Right lobe of liver (tissue), 6 donors: ENCODE results near the gene RGS10. TPM values are rescaled to one million over a fixed set of nuclear protein-coding genes. Genes with fewer than 3 reads are reported as not detected.

Experiments
- ATAC-seq, 4 donors: fragments of 200-7000 bp; cut with Tn5 transposase; one replicate each; pipeline ENCODE4 v1.9.1; 2020; ENCODE audit warnings: mild to moderate bottlenecking in 4 of 4, moderate library complexity in 4 of 4
- DNase-seq, 3 donors: peaks; one replicate each; pipeline ENCODE4 v3.0.0-alpha.2; 2020
- H3K27ac ChIP-seq, 3 donors: fragments of 200-600 bp; one replicate each; pipeline ENCODE4 v1.8.0; 2022
- H3K27me3 ChIP-seq, 2 donors: fragments of 200-600 bp; one replicate each; pipeline ENCODE4 v1.8.0; 2022
- H3K36me3 ChIP-seq, 4 donors: fragments of 200-600 bp; sonication (generic) in 1 of 4; one replicate each; pipeline versions ENCODE4 v1.5.1 to v1.8.0; 2017 to 2022; ENCODE audit warnings: control low read depth in 1 of 4
- H3K4me1 ChIP-seq, 4 donors: fragments of 200-600 bp; sonication (generic) in 1 of 4; one replicate each; pipeline versions ENCODE4 v1.5.1 to v1.8.0; 2017 to 2022; ENCODE audit warnings: control low read depth in 1 of 4
- H3K4me3 ChIP-seq, 3 donors: fragments of 200-600 bp; one replicate each; pipeline ENCODE4 v1.8.0; 2022
- H3K9me3 ChIP-seq, 4 donors: fragments of 200-600 bp; sonication (generic) in 1 of 4; one replicate each; pipeline versions ENCODE4 v1.5.1 to v1.8.0; 2017 to 2022; ENCODE audit warnings: control low read depth in 1 of 4
- POLR2A ChIP-seq: fragments of 450-650 bp; IDR thresholded peaks from one replicate; pipeline ENCODE4 v1.6.1; 2017; ENCODE audit warnings: antibody characterized with exemption, mild to moderate bottlenecking
- WGBS: methylation state at CpG from one replicate; pipeline ENCODE4 v1.1.6; 2018; ENCODE audit warnings: low coverage, low lambda C conversion rate; ENCODE audit not compliant: insufficient coverage; ENCODE audit errors: missing lambda C conversion rate; 5-methylcytosine and 5-hydroxymethylcytosine counted together
- intact Hi-C, 2 donors: fragments of 100-400 bp; cut with DNase I; formaldehyde crosslinking; loops; one replicate each; pipeline versions ENCODE4 v1.11.2 to v1.14.1; 2022
- total RNA-seq, 6 experiments: library from RNA; depleted of rRNA in 2 of 6; stranded (reverse); fragments of >200 nt in 2 of 6; fragmentation: NEBNext Ultra II Directional in 3 of 6; extraction: Animal tissue kit (Norgen Biotek cat#: 25700) in 3 of 6; gene quantifications; one replicate each; pipeline versions ENCODE4 v1.1.0 to v1.2.4, GENCODE V29; 2016 to 2023
- TF ChIP-seq, protein P1 (sequence below), 4 donors: fragments of 200-600 bp in 3 of 4; fragments of 450-650 bp in 1 of 4; IDR thresholded peaks; one replicate each; pipeline versions ENCODE4 v1.5.1 to v1.8.0; 2016 to 2022; ENCODE audit warnings: antibody characterized with exemption in 4 of 4, mild to moderate bottlenecking in 2 of 4
- donor health status: DM: no; HTN: yes; CAD: no.
- donor health status: DM: no; HTN: no; CAD: no.
- donor health status: DM: no; HTN: no; CAD: no.
- donor health status: DM: no; HTN: yes; CAD: no.
- donor health status: DM: no; HTN: yes; CAD: no.

RGS10 gene
- total RNA-seq, 6 experiments from 2014 or later: 0.95 to 5.2 (median 3.7) TPM

- TF ChIP-seq, protein P1, sequence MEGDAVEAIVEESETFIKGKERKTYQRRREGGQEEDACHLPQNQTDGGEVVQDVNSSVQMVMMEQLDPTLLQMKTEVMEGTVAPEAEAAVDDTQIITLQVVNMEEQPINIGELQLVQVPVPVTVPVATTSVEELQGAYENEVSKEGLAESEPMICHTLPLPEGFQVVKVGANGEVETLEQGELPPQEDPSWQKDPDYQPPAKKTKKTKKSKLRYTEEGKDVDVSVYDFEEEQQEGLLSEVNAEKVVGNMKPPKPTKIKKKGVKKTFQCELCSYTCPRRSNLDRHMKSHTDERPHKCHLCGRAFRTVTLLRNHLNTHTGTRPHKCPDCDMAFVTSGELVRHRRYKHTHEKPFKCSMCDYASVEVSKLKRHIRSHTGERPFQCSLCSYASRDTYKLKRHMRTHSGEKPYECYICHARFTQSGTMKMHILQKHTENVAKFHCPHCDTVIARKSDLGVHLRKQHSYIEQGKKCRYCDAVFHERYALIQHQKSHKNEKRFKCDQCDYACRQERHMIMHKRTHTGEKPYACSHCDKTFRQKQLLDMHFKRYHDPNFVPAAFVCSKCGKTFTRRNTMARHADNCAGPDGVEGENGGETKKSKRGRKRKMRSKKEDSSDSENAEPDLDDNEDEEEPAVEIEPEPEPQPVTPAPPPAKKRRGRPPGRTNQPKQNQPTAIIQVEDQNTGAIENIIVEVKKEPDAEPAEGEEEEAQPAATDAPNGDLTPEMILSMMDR (IDR thresholded peaks at IDR 0.05): peak in 1 of 4 donors; percentile 2
- no peak for TF ChIP-seq POLR2A
- H3K27ac ChIP-seq: no peak overlapping the region
- 54% methylated on average over 4 of the region's 5 CpGs for WGBS
- no peak for ATAC-seq
- intact Hi-C loops: no loop called here
- H3K9me3 ChIP-seq: no peaks in the 10 kb centered on the region
- no peaks in the 10 kb centered on the region for H3K36me3 ChIP-seq
- H3K27me3 ChIP-seq: no peaks in the 10 kb centered on the region
- no peak overlapping the region for H3K4me3 ChIP-seq
- H3K4me1 ChIP-seq: no peaks in the 10 kb centered on the region
- no peak for DNase-seq
Measured at GRCh38 chr10:119489991-119490326, 52.6 kb downstream of the RGS10 start.

- H3K4me1 ChIP-seq: no peaks in the 10 kb centered on the region
- no peaks in the 10 kb centered on the region for H3K9me3 ChIP-seq
- no peaks in the 10 kb centered on the region for H3K36me3 ChIP-seq
- ATAC-seq (no peak), DNase-seq (no peak)
- 74% methylated on average over 7 of the region's 7 CpGs for WGBS
- TF ChIP-seq, protein P1 (IDR thresholded peaks at IDR 0.05): no peak
- no peak for TF ChIP-seq POLR2A
- H3K4me3 ChIP-seq: no peak overlapping the region
- no peak overlapping the region for H3K27ac ChIP-seq
- H3K27me3 ChIP-seq: no peaks in the 10 kb centered on the region
- intact Hi-C loops: no loop called here
Measured at GRCh38 chr10:119488675-119489074, 53.8 kb downstream of the RGS10 start.

DNA sequence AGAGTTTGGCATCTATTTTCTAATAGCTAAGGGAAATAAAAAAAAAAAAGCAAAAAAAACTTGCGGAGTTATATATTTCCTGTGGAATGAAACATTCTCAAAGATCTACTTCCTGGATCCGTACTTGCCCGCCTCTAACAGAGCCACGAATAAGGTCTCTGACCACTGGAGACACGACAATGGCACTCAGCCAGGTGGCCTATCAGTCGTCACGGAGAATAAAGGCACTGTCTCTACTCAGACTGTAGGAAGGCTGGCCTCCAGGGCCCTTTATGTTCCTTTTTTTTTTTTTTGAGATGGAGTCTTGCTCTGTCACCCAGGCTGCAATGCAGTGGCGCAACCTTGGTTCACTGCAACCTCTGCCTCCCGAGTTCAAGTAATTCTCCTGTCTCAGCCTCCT lies 58.7 kb downstream of the RGS10 start:
- Histone ChIP-seq H3K4me3 (no peak overlapping the region), H3K27ac (no peak overlapping the region), H3K9me3 (no peaks in the 10 kb centered on the region), H3K36me3 (no peaks in the 10 kb centered on the region), H3K27me3 (no peaks in the 10 kb centered on the region), H3K4me1 (no peaks in the 10 kb centered on the region)
- ATAC-seq (peak in 2 of 4 donors; percentile 37 to 48), DNase-seq (no peak)
- TF ChIP-seq, protein P1 (IDR thresholded peaks at IDR 0.05): no peak
- TF ChIP-seq POLR2A: no peak
- 80% methylated on average over 5 of the region's 9 CpGs for WGBS
- intact Hi-C loops: no loop called here

GRCh38 chr10:119483001-119483400 lies 59.5 kb downstream of the RGS10 start:
- Histone ChIP-seq H3K27me3 (no peaks in the 10 kb centered on the region), H3K4me1 (no peaks in the 10 kb centered on the region), H3K4me3 (no peak overlapping the region), H3K9me3 (no peaks in the 10 kb centered on the region), H3K36me3 (no peaks in the 10 kb centered on the region), H3K27ac (no peak overlapping the region)
- DNase-seq (no peak), ATAC-seq (no peak)
- TF ChIP-seq POLR2A: no peak
- TF ChIP-seq, protein P1 (IDR thresholded peaks at IDR 0.05): no peak
- intact Hi-C loops: no loop called here
- WGBS: 72% methylated on average over 5 of the region's 6 CpGs
